NT2/D1 (cell line): ENCODE data around the gene CDK11A.
"Not testable (repeated sequence)": the region's sequence is repeated elsewhere in the genome, so short reads cannot be mapped to it uniquely, and the experiment has no call there.

Source experiments
- SUZ12 ChIP-seq: IDR thresholded peaks from 2 replicates; pipeline ENCODE4 v1.6.1; 2011; ENCODE audit not compliant: insufficient read length, insufficient read depth; ENCODE audit errors: extremely low read depth
- YY1 ChIP-seq: IDR thresholded peaks from 2 replicates; pipeline ENCODE4 v1.6.1; 2011; ENCODE audit not compliant: insufficient read length, insufficient read depth
- ZNF274 ChIP-seq: IDR thresholded peaks from 2 replicates; pipeline ENCODE4 v1.6.1; 2011; ENCODE audit warnings: mild to moderate bottlenecking, low read depth, low read length

DNA sequence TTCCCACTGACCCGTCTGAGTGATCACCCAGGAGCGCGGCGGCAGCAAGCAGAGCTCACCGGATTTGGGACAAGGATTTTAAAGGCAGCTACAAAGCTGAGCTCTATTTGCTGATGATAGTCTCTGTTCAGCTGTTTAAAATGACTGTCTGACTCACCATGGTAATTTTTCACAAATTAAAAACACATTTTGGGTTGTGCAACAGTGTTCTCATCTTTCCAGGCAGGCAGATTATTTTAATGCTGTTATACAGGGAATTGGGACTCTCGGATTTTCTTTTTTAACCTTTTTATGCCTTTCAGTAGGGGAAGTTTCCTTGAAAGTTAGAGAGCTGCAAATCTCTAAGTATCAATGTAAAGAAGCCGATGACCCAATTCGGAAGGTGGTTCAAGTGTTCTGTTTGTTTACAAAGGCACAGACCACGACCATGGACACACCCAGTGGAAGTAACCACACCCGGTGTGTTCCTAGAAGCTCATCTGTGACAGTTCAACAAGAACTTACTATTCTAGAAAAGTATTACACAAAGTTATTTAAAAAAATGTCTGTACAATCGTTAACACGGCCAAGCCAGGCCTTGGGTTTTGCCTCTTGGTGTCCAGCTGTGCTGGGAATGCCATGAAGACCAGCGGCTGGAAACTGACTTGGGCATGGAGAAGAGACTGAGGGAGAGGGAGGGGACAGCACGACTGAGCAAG lies 4.3 kb upstream of the CDK11A start:
- not testable (repeated sequence) for TF ChIP-seq YY1, ZNF274, SUZ12
